WTC11 (cell line): Measurements from ENCODE around the gene SMARCA2. TPM values are rescaled to one million over a fixed set of nuclear protein-coding genes. Genes with fewer than 3 reads are reported as not detected.

Experiments
- ATAC-seq: fragments of 200-7000 bp; cut with Tn5 transposase; 2 replicates; pipeline ENCODE4 v1.10.0; 2021; ENCODE audit warnings: mild to moderate bottlenecking, moderate library complexity
- CTCF ChIA-PET: fragments of 300-600 bp; sonication (Branson Sonifier 250); formaldehyde crosslinking; loops from one replicate; lab custom pipeline; 2021; ENCODE audit warnings: antibody characterized with exemption; lab: Charles Lee
- POLR2A ChIA-PET: fragments of 350-600 bp; sonication (Branson Sonifier 250); formaldehyde crosslinking; loops from one replicate; lab custom pipeline; 2021; ENCODE audit warnings: antibody characterized with exemption; lab: Charles Lee
- DNase-seq: peaks from one replicate; pipeline ENCODE4 v3.0.0; 2021; ENCODE audit warnings: low spot score
- H3K27ac Mint-ChIP-seq: 2 replicates; pipeline ENCODE4 v1.8.0; 2021; ENCODE audit warnings: mixed read lengths
- H3K27me3 Mint-ChIP-seq: 2 replicates; pipeline ENCODE4 v1.8.0; 2021; ENCODE audit warnings: low read depth, mild to moderate bottlenecking, moderate library complexity, mixed read lengths
- H3K36me3 Mint-ChIP-seq: 2 replicates; pipeline ENCODE4 v1.8.0; 2021; ENCODE audit warnings: mixed read lengths
- H3K4me1 Mint-ChIP-seq: 2 replicates; pipeline ENCODE4 v1.8.0; 2022; ENCODE audit warnings: mixed read lengths
- H3K4me3 Mint-ChIP-seq: 2 replicates; pipeline ENCODE4 v1.8.0; 2021; ENCODE audit warnings: mild to moderate bottlenecking, moderate library complexity, mixed read lengths
- H3K9me3 Mint-ChIP-seq: 2 replicates; pipeline ENCODE4 v1.8.0; 2021; ENCODE audit warnings: mixed read lengths
- CBFB ChIP-seq: sonication (generic); formaldehyde crosslinking; IDR thresholded peaks from 2 replicates; pipeline ENCODE4 v1.8.1; 2022; ENCODE audit warnings: mild to moderate bottlenecking, low read depth, missing genetic modification reagents
- EMX1 ChIP-seq: fragments of 250-450 bp; sonication (Bioruptor Pico); IDR thresholded peaks from 2 replicates; pipeline ENCODE4 v1.8.0; 2021; ENCODE audit warnings: mild to moderate bottlenecking
- FOXK1 ChIP-seq: sonication (generic); formaldehyde crosslinking; IDR thresholded peaks from 2 replicates; pipeline ENCODE4 v1.8.0; 2022; ENCODE audit warnings: mild to moderate bottlenecking, moderate library complexity, missing genetic modification reagents
- GRHL2 ChIP-seq: fragments of 250-450 bp; sonication (Bioruptor Pico); IDR thresholded peaks from 2 replicates; pipeline ENCODE4 v1.8.0; 2022; ENCODE audit warnings: mild to moderate bottlenecking, moderate library complexity; ENCODE audit not compliant: insufficient replicate concordance, severe bottlenecking
- GTF2I ChIP-seq: fragments of 250-450 bp; sonication (Bioruptor Pico); conservative IDR thresholded peaks from 2 replicates; pipeline ENCODE4 v1.4.0; 2021; ENCODE audit warnings: mild to moderate bottlenecking
- IRF2 ChIP-seq: sonication (generic); formaldehyde crosslinking; IDR thresholded peaks from 2 replicates; pipeline ENCODE4 v1.8.0; 2022; ENCODE audit warnings: low read depth, missing genetic modification reagents, borderline replicate concordance
- NFE2L1 ChIP-seq: sonication (generic); formaldehyde crosslinking; IDR thresholded peaks from 2 replicates; pipeline ENCODE4 v1.8.1; 2023; ENCODE audit warnings: missing genetic modification reagents
- NFYB ChIP-seq: sonication (generic); formaldehyde crosslinking; conservative IDR thresholded peaks from 2 replicates; pipeline ENCODE4 v1.8.0; 2022; ENCODE audit warnings: low read depth, missing genetic modification reagents
- SOX15 ChIP-seq: fragments of 250-450 bp; sonication (Bioruptor Pico); IDR thresholded peaks from 2 replicates; pipeline ENCODE4 v1.9.0; 2021; ENCODE audit warnings: mild to moderate bottlenecking
- ZNF138 ChIP-seq: sonication (generic); formaldehyde crosslinking; conservative IDR thresholded peaks from 2 replicates; pipeline ENCODE4 v1.8.1; 2022; ENCODE audit warnings: mild to moderate bottlenecking, moderate library complexity, missing genetic modification reagents
- ZNF396 ChIP-seq: fragments of 250-450 bp; sonication (Bioruptor Pico); IDR thresholded peaks from 2 replicates; pipeline ENCODE4 v1.8.0; 2021; ENCODE audit warnings: mild to moderate bottlenecking, moderate library complexity, borderline replicate concordance
- ZNF416 ChIP-seq: fragments of 250-450 bp; sonication (Bioruptor Pico); IDR thresholded peaks from 2 replicates; pipeline ENCODE4 v1.9.0; 2021; ENCODE audit warnings: mild to moderate bottlenecking, inconsistent platforms
- total RNA-seq: library from RNA; stranded (reverse); gene quantifications from 3 replicates; pipeline ENCODE4 v1.2.3, GENCODE V29; 2021
- TF ChIP-seq, protein P1 (sequence below): sonication (generic); formaldehyde crosslinking; IDR thresholded peaks from 2 replicates; pipeline ENCODE4 v1.8.1; 2023; ENCODE audit warnings: mild to moderate bottlenecking, moderate library complexity, missing genetic modification reagents
- TF ChIP-seq, protein P2 (sequence below): sonication (generic); formaldehyde crosslinking; IDR thresholded peaks from 2 replicates; pipeline ENCODE4 v1.8.0; 2022; ENCODE audit warnings: mild to moderate bottlenecking, missing genetic modification reagents
- TF ChIP-seq, protein P3 (sequence below): sonication (generic); formaldehyde crosslinking; IDR thresholded peaks from 2 replicates; pipeline ENCODE4 v1.8.1; 2023; ENCODE audit warnings: mild to moderate bottlenecking, missing genetic modification reagents, borderline replicate concordance
- TF ChIP-seq, protein P4 (sequence below): fragments of 250-450 bp; sonication (Bioruptor Pico); IDR thresholded peaks from 2 replicates; pipeline ENCODE4 v1.9.0; 2021; ENCODE audit warnings: mild to moderate bottlenecking
- TF ChIP-seq, protein P5 (sequence below): sonication (generic); formaldehyde crosslinking; IDR thresholded peaks from 2 replicates; pipeline ENCODE4 v1.8.1; 2022; ENCODE audit warnings: low read depth, missing genetic modification reagents, borderline replicate concordance
- TF ChIP-seq, protein P6 (sequence below): sonication (generic); formaldehyde crosslinking; IDR thresholded peaks from 2 replicates; pipeline ENCODE4 v1.8.1; 2023; ENCODE audit warnings: mild to moderate bottlenecking, missing genetic modification reagents, moderate library complexity

The SMARCA2 gene
- total RNA-seq, 1 experiment from 2014 or later = 20.3 TPM

DNA sequence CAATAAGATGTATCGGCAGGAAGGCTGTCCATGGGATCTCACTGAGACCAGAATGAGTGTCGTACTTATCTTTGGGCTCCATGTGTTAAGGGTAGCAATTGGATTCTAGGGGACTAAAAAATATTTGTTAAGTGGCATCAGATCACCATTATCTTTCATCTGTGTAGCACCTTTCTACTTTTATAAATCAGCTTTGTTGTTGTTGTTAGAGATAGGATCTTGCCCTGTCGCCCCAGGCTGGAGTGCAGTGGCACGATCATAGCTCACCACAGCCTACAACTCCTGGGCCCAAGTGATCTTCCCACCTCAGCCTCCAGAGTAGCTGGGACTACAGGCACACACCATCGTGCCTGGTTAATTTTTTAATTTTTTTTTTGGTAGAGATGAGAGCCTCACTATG is 220.5 kb downstream of the SMARCA2 start:
- no peak overlapping the region for H3K27ac Mint-ChIP-seq
- DNase-seq = no peak
- H3K4me1 Mint-ChIP-seq = peaks cover 26% of the 10 kb centered on the region
- peaks cover 9% of the 10 kb centered on the region for H3K9me3 Mint-ChIP-seq
- POLR2A ChIA-PET = no interaction called here
- H3K27me3 Mint-ChIP-seq = 0 out of 2 replicates have a peak, but pooled peaks cover 2% of the 10 kb centered on the region
- H3K36me3 Mint-ChIP-seq = peaks cover 6% of the 10 kb centered on the region
- TF ChIP-seq CBFB (CRISPR knock-in tag) = no peak
- TF ChIP-seq NFE2L1 (CRISPR knock-in tag) = no peak
- TF ChIP-seq, all 79 proteins: peak for 0
- no peak overlapping the region for H3K4me3 Mint-ChIP-seq
- CTCF ChIA-PET = interaction anchor here (0.9 kb wide), 1 partner anchor 55 kb away, joined by 4 read pairs; no protein-coding TSS in a partner anchor
- no peak for ATAC-seq

DNA sequence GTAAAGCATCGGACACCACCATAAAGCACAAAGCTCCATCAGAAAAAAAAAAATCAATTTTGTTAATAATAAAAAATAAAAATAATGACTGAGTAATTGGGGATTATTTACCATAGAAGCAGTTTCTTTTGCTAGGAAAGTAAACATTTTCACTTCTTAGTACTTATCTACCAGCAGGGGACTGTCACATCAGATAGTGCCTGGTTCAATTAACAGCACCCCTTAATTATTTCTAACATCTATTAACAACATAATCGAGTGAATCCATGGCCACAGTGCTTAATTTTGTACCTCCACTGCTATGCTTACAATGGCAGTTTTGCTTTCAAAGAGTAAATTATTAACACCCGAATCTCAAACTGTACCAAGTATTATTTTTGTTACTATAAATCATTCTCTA is 221.7 kb downstream of the SMARCA2 start:
- TF ChIP-seq, protein P1, sequence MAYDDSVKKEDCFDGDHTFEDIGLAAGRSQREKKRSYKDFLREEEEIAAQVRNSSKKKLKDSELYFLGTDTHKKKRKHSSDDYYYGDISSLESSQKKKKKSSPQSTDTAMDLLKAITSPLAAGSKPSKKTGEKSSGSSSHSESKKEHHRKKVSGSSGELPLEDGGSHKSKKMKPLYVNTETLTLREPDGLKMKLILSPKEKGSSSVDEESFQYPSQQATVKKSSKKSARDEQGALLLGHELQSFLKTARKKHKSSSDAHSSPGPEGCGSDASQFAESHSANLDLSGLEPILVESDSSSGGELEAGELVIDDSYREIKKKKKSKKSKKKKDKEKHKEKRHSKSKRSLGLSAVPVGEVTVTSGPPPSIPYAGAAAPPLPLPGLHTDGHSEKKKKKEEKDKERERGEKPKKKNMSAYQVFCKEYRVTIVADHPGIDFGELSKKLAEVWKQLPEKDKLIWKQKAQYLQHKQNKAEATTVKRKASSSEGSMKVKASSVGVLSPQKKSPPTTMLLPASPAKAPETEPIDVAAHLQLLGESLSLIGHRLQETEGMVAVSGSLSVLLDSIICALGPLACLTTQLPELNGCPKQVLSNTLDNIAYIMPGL (CRISPR knock-in tag) = no peak
- no peak for TF ChIP-seq FOXK1 (CRISPR knock-in tag)
- no peak for TF ChIP-seq GRHL2 (CRISPR knock-in tag)
- TF ChIP-seq, protein P2, sequence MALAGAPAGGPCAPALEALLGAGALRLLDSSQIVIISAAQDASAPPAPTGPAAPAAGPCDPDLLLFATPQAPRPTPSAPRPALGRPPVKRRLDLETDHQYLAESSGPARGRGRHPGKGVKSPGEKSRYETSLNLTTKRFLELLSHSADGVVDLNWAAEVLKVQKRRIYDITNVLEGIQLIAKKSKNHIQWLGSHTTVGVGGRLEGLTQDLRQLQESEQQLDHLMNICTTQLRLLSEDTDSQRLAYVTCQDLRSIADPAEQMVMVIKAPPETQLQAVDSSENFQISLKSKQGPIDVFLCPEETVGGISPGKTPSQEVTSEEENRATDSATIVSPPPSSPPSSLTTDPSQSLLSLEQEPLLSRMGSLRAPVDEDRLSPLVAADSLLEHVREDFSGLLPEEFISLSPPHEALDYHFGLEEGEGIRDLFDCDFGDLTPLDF (CRISPR knock-in tag) = no peak
- TF ChIP-seq, protein P3, sequence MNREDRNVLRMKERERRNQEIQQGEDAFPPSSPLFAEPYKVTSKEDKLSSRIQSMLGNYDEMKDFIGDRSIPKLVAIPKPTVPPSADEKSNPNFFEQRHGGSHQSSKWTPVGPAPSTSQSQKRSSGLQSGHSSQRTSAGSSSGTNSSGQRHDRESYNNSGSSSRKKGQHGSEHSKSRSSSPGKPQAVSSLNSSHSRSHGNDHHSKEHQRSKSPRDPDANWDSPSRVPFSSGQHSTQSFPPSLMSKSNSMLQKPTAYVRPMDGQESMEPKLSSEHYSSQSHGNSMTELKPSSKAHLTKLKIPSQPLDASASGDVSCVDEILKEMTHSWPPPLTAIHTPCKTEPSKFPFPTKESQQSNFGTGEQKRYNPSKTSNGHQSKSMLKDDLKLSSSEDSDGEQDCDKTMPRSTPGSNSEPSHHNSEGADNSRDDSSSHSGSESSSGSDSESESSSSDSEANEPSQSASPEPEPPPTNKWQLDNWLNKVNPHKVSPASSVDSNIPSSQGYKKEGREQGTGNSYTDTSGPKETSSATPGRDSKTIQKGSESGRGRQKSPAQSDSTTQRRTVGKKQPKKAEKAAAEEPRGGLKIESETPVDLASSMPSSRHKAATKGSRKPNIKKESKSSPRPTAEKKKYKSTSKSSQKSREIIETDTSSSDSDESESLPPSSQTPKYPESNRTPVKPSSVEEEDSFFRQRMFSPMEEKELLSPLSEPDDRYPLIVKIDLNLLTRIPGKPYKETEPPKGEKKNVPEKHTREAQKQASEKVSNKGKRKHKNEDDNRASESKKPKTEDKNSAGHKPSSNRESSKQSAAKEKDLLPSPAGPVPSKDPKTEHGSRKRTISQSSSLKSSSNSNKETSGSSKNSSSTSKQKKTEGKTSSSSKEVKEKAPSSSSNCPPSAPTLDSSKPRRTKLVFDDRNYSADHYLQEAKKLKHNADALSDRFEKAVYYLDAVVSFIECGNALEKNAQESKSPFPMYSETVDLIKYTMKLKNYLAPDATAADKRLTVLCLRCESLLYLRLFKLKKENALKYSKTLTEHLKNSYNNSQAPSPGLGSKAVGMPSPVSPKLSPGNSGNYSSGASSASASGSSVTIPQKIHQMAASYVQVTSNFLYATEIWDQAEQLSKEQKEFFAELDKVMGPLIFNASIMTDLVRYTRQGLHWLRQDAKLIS (CRISPR knock-in tag) = no peak
- TF ChIP-seq ZNF416 (CRISPR knock-in tag) = no peak
- TF ChIP-seq, protein P4, sequence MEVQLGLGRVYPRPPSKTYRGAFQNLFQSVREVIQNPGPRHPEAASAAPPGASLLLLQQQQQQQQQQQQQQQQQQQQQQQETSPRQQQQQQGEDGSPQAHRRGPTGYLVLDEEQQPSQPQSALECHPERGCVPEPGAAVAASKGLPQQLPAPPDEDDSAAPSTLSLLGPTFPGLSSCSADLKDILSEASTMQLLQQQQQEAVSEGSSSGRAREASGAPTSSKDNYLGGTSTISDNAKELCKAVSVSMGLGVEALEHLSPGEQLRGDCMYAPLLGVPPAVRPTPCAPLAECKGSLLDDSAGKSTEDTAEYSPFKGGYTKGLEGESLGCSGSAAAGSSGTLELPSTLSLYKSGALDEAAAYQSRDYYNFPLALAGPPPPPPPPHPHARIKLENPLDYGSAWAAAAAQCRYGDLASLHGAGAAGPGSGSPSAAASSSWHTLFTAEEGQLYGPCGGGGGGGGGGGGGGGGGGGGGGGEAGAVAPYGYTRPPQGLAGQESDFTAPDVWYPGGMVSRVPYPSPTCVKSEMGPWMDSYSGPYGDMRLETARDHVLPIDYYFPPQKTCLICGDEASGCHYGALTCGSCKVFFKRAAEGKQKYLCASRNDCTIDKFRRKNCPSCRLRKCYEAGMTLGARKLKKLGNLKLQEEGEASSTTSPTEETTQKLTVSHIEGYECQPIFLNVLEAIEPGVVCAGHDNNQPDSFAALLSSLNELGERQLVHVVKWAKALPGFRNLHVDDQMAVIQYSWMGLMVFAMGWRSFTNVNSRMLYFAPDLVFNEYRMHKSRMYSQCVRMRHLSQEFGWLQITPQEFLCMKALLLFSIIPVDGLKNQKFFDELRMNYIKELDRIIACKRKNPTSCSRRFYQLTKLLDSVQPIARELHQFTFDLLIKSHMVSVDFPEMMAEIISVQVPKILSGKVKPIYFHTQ (CRISPR knock-in tag) = no peak
- TF ChIP-seq GTF2I = no peak
- TF ChIP-seq EMX1 (CRISPR knock-in tag) = no peak
- TF ChIP-seq SOX15 = no peak
- TF ChIP-seq, protein P5, sequence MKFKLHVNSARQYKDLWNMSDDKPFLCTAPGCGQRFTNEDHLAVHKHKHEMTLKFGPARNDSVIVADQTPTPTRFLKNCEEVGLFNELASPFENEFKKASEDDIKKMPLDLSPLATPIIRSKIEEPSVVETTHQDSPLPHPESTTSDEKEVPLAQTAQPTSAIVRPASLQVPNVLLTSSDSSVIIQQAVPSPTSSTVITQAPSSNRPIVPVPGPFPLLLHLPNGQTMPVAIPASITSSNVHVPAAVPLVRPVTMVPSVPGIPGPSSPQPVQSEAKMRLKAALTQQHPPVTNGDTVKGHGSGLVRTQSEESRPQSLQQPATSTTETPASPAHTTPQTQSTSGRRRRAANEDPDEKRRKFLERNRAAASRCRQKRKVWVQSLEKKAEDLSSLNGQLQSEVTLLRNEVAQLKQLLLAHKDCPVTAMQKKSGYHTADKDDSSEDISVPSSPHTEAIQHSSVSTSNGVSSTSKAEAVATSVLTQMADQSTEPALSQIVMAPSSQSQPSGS (CRISPR knock-in tag) = no peak
- no peak for TF ChIP-seq ZNF396
- no peak for TF ChIP-seq ZNF138 (CRISPR knock-in tag)
- no peak for TF ChIP-seq IRF2 (CRISPR knock-in tag)
- TF ChIP-seq, protein P6, sequence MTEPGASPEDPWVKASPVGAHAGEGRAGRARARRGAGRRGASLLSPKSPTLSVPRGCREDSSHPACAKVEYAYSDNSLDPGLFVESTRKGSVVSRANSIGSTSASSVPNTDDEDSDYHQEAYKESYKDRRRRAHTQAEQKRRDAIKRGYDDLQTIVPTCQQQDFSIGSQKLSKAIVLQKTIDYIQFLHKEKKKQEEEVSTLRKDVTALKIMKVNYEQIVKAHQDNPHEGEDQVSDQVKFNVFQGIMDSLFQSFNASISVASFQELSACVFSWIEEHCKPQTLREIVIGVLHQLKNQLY (CRISPR knock-in tag) = no peak
- no peak for TF ChIP-seq NFYB
- CTCF ChIA-PET = no interaction called here
- H3K4me1 Mint-ChIP-seq = peaks cover 33% of the 10 kb centered on the region
- 0 out of 2 replicates have a peak, but pooled peaks cover under 1% of the 10 kb centered on the region for H3K27me3 Mint-ChIP-seq
- no peak for ATAC-seq
- peaks cover 5% of the 10 kb centered on the region for H3K9me3 Mint-ChIP-seq
- no peak for DNase-seq
- POLR2A ChIA-PET = no interaction called here
- no peak overlapping the region for H3K4me3 Mint-ChIP-seq
- H3K36me3 Mint-ChIP-seq = no peaks in the 10 kb centered on the region; the same call in 1 of the 2 replicates
- no peak overlapping the region for H3K27ac Mint-ChIP-seq
